HCT116 (cell line): Measurements from ENCODE around the gene MTREX. TPM values are rescaled to one million over a fixed set of nuclear protein-coding genes. Genes with fewer than 3 reads are reported as not detected.

Experiments
- ATAC-seq: fragments of 200-7000 bp; cut with Tn5 transposase; 2 replicates; pipeline ENCODE4 v1.9.1; 2020; ENCODE audit warnings: mild to moderate bottlenecking, moderate library complexity
- BruUV-seq: library from RNA; stranded (reverse); fragments of 400-500 nt; replicated peaks from 2 replicates; lab custom pipeline; 2021; lab: Mats Ljungman, UMichigan
- CTCF ChIA-PET: fragments of 300-600 bp; sonication (Branson Sonifier 250); formaldehyde crosslinking; loops from one replicate; lab custom pipeline; 2021; ENCODE audit warnings: antibody characterized with exemption; lab: Charles Lee
- POLR2A ChIA-PET: fragments of 300-600, 350-600 bp; sonication (Branson Sonifier 250); formaldehyde crosslinking; loops from one replicate; lab custom pipeline; 2021; ENCODE audit warnings: antibody characterized with exemption; lab: Charles Lee
- RAD21 ChIA-PET, 2 experiments: fragments of 300-600 bp; sonication (Branson Sonifier 250); formaldehyde crosslinking; loops; one replicate each; lab custom pipeline; 2023; ENCODE audit warnings: low total read pairs in 2 of 2; ENCODE audit not compliant: uncharacterized antibody in 2 of 2, unreplicated experiment in 2 of 2, low non-redundant PET in 1 of 2; lab: Charles Lee
- DNase-seq: peaks from one replicate; pipeline ENCODE4 v3.0.0-alpha.2; 2010; ENCODE audit warnings: low read depth, low spot score
- H2AFZ ChIP-seq: fragments of 200-600 bp; shearing (Covaris generic), sonication (generic); 2 replicates; pipeline ENCODE4 v1.6.1; 2017; ENCODE audit warnings: low read depth, mixed run types, mixed read lengths, antibody characterized with exemption, low read length; ENCODE audit not compliant: poor library complexity, severe bottlenecking
- H3K27ac ChIP-seq: 2 replicates; pipeline ENCODE4 v1.5.1; 2012; ENCODE audit warnings: low read depth, low read length
- H3K27me3 ChIP-seq: fragments of 200-600 bp; sonication (generic); 2 replicates; pipeline ENCODE4 v1.6.1; 2016; ENCODE audit warnings: mixed run types, low read length, mixed read lengths; ENCODE audit not compliant: insufficient read depth
- H3K36me3 ChIP-seq, 2 experiments: fragments of 200-500 bp in 1 of 2; fragments of 200-600 bp in 1 of 2; sonication (Bioruptor generic) in 1 of 2; sonication (generic) in 1 of 2; 2 replicates each; pipeline versions ENCODE4 v1.5.1 to v1.6.1; 2014 to 2016; ENCODE audit warnings: low read length in 2 of 2, inconsistent platforms in 1 of 2, mixed read lengths in 1 of 2, mixed run types in 1 of 2; ENCODE audit not compliant: insufficient read depth in 2 of 2, control insufficient read depth in 1 of 2
- H3K4me1 ChIP-seq, 2 experiments: fragments of 200-600 bp in 1 of 2; sonication (generic) in 1 of 2; 2 replicates each; pipeline versions ENCODE4 v1.5.1 to v1.6.1; 2012 to 2017; ENCODE audit warnings: low read length in 2 of 2, inconsistent platforms in 1 of 2, mild to moderate bottlenecking in 1 of 2, mixed read lengths in 1 of 2, mixed run types in 1 of 2, moderate library complexity in 1 of 2; ENCODE audit not compliant: insufficient read depth in 2 of 2, control insufficient read depth in 1 of 2
- H3K4me2 ChIP-seq: fragments of 200-600 bp; sonication (generic); 2 replicates; pipeline ENCODE4 v1.6.1; 2017; ENCODE audit warnings: mixed run types, low read length, mixed read lengths
- H3K4me3 ChIP-seq, 2 experiments: fragments of 200-600 bp in 1 of 2; sonication (generic) in 1 of 2; replicated peaks in 1 of 2; 2 replicates each; pipeline ENCODE4 v1.5.1; 2011 to 2016; ENCODE audit warnings: low read length in 2 of 2, control low read depth in 1 of 2, low read depth in 1 of 2, mild to moderate bottlenecking in 1 of 2, mixed read lengths in 1 of 2, mixed run types in 1 of 2
- H3K79me2 ChIP-seq: fragments of 200-600 bp; sonication (generic); 2 replicates; pipeline ENCODE4 v1.6.1; 2017; ENCODE audit warnings: mild to moderate bottlenecking, mixed run types, low read length, moderate library complexity, mixed read lengths; ENCODE audit not compliant: insufficient read depth
- H3K9ac ChIP-seq: fragments of 200-600 bp; sonication (generic); 2 replicates; pipeline ENCODE4 v1.6.1; 2016; ENCODE audit warnings: low read length, mixed read lengths
- H3K9me2 ChIP-seq: fragments of 200-600 bp; sonication (generic), shearing (Covaris generic); 2 replicates; pipeline ENCODE4 v1.6.1; 2017; ENCODE audit warnings: mixed run types, mild to moderate bottlenecking, moderate library complexity; ENCODE audit not compliant: insufficient read depth
- H3K9me3 ChIP-seq, 2 experiments: fragments of 200-500 bp in 1 of 2; fragments of 200-600 bp in 1 of 2; sonication (Bioruptor generic) in 1 of 2; sonication (generic) in 1 of 2; 2 replicates each; pipeline ENCODE4 v1.6.1; 2014 to 2017; ENCODE audit warnings: low read length in 2 of 2, mixed read lengths in 2 of 2, inconsistent platforms in 1 of 2, low read depth in 1 of 2, mild to moderate bottlenecking in 1 of 2, mixed run types in 1 of 2, moderate library complexity in 1 of 2; ENCODE audit not compliant: control insufficient read depth in 1 of 2, insufficient read depth in 1 of 2
- H4K20me1 ChIP-seq: fragments of 200-600 bp; sonication (generic), shearing (Covaris generic); 2 replicates; pipeline ENCODE4 v1.6.1; 2017; ENCODE audit warnings: mixed run types, mild to moderate bottlenecking, moderate library complexity; ENCODE audit not compliant: insufficient read depth
- EGR1 ChIP-seq: IDR thresholded peaks from 2 replicates; pipeline ENCODE4 v1.6.1; 2012; ENCODE audit warnings: low read depth
- ELF1 ChIP-seq: IDR thresholded peaks from 2 replicates; pipeline ENCODE4 v1.6.1; 2012; ENCODE audit warnings: low read depth, borderline replicate concordance
- EZH2 ChIP-seq: fragments of 200-600 bp; sonication (generic); IDR thresholded peaks from 2 replicates; pipeline ENCODE4 v1.6.1; 2017; ENCODE audit warnings: antibody characterized with exemption, mixed run types
- FOSL1 ChIP-seq: IDR thresholded peaks from 2 replicates; pipeline ENCODE4 v1.6.1; 2012; ENCODE audit warnings: low read depth
- JUND ChIP-seq: IDR thresholded peaks from 2 replicates; pipeline ENCODE4 v1.6.1; 2012
- POLR2AphosphoS5 ChIP-seq: IDR thresholded peaks from 2 replicates; pipeline ENCODE4 v1.6.1; 2011; ENCODE audit warnings: mild to moderate bottlenecking, low read depth, low read length, moderate library complexity
- RAD21 ChIP-seq: IDR thresholded peaks from 2 replicates; pipeline ENCODE4 v1.6.1; 2012; ENCODE audit warnings: low read depth, mild to moderate bottlenecking
- YY1 ChIP-seq: IDR thresholded peaks from 2 replicates; pipeline ENCODE4 v1.6.1; 2011; ENCODE audit warnings: low read length, low read depth, moderate library complexity, mild to moderate bottlenecking; ENCODE audit not compliant: insufficient replicate concordance; ENCODE audit errors: extremely low read depth
- intact Hi-C: fragments of 100-400 bp; cut with micrococcal nuclease; formaldehyde crosslinking; loops from 2 replicates; pipeline ENCODE4 v1.10.0; 2022
- total RNA-seq: library from RNA; stranded (reverse); gene quantifications from one replicate; pipeline ENCODE4 v1.2.1, GENCODE V29; 2021; ENCODE audit not compliant: unreplicated experiment
- TF ChIP-seq, protein P1 (sequence below): IDR thresholded peaks from 2 replicates; pipeline ENCODE4 v1.6.1; 2012
- TF ChIP-seq, protein P2 (sequence below), 3 experiments: fragments of 200-600 bp in 1 of 3; sonication (generic) in 1 of 3; IDR thresholded peaks in 2 of 3; conservative IDR thresholded peaks in 1 of 3; 2 replicates each; pipeline ENCODE4 v1.5.1; 2012 to 2017; ENCODE audit warnings: low read depth in 2 of 3, low read length in 2 of 3, antibody characterized with exemption in 1 of 3, borderline replicate concordance in 1 of 3, control low read depth in 1 of 3, mild to moderate bottlenecking in 1 of 3, mixed read lengths in 1 of 3, mixed run types in 1 of 3, moderate library complexity in 1 of 3; ENCODE audit not compliant: insufficient read depth in 1 of 3

The MTREX gene
- total RNA-seq, 1 experiment from 2014 or later = 101 TPM

DNA sequence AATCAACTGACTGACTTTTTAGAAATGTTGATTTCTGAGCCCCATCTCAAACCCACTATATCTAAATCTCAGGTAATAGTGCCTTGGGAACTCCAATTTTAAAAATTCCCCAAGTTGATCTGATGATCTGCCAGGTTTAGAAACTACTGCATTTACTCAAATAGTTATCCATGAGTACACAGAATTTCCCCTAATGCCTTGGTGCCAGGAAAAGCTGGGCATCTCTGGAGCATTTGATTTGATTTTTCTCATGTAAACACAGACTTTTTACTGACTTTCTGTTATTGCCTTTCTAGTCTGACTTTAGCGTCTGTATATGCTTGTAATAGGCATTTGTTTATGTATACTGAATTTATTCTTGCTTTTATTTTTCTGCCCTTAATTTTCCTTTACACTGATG, 35.8 kb downstream of the MTREX start:
- TF ChIP-seq FOSL1 (no peak), EZH2 (no peak)
- TF ChIP-seq, protein P1, sequence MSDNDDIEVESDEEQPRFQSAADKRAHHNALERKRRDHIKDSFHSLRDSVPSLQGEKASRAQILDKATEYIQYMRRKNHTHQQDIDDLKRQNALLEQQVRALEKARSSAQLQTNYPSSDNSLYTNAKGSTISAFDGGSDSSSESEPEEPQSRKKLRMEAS = no peak
- Histone ChIP-seq H3K27me3 (no peaks in the 10 kb centered on the region), H3K4me1 (no peaks in the 10 kb centered on the region), H3K4me2 (no peak overlapping the region), H4K20me1 (no peaks in the 10 kb centered on the region; the same call in 1 of the 2 replicates), H3K27ac (no peak overlapping the region), H3K79me2 (peaks cover 41% of the 10 kb centered on the region), H3K9me3 (no peaks in the 10 kb centered on the region), H3K9ac (no peak overlapping the region), H3K36me3 (peaks cover 29 to 34% of the 10 kb centered on the region in 2 experiments; a peak in 3 of 4 replicates), H3K9me2 (no peaks in the 10 kb centered on the region), H3K4me3 (no peak overlapping the region), H2AFZ (no peak overlapping the region)
- ChIA-PET CTCF (interaction anchor here (1.3 kb wide), 1 partner anchor 348 kb away, joined by 6 read pairs; no protein-coding TSS in a partner anchor), RAD21 (no interaction called here), POLR2A (no interaction called here)
- no peak for DNase-seq
- intact Hi-C loops = loop anchor here (1.0 kb wide), 1 partner anchor 351 kb away; no protein-coding TSS in a partner anchor
- ATAC-seq = no peak
- no TSS peak for BruUV-seq

DNA sequence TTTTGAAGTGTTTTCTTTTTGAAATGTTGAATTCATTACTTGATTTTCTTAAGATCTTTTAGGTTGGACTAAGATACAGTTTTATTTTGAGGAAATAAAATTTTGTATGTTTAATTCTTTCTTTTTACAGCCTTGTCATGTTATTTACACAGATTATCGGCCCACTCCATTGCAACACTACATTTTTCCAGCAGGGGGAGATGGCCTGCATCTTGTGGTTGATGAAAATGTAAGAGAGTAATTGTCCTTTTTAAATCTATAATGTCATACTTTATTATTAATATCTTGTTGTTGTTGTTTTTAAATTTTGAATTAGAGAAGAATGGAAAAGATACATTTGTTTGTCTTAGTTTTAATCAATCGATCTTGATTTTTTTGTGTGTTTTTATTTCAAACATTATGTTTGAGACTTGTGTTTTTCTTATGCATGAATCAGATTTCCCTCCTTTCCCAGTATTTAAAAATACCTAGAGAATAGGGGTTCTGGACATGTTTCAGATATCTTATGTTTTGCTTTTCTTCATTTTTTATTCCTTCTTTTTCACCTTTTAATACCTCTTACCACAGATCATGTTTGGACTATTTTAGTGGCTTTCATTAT, 36.7 kb downstream of the MTREX start:
- Histone ChIP-seq H3K9ac (no peak overlapping the region), H4K20me1 (no peaks in the 10 kb centered on the region; the same call in 1 of the 2 replicates), H3K27ac (no peak overlapping the region), H3K9me2 (no peaks in the 10 kb centered on the region), H3K4me3 (no peak overlapping the region), H3K36me3 (peaks cover 32 to 38% of the 10 kb centered on the region in 2 experiments; a peak in 3 of 4 replicates), H2AFZ (no peak overlapping the region), H3K4me1 (no peaks in the 10 kb centered on the region), H3K79me2 (peaks cover 32% of the 10 kb centered on the region), H3K27me3 (no peaks in the 10 kb centered on the region), H3K4me2 (no peak overlapping the region), H3K9me3 (no peaks in the 10 kb centered on the region)
- ATAC-seq (peak; percentile 47; the same call in 1 of the 2 replicates), DNase-seq (peak; percentile 36)
- RAD21 ChIA-PET = no interaction called here
- CTCF ChIA-PET = interaction anchor here (1.3 kb wide), 1 partner anchor 347 kb away, joined by 6 read pairs; no protein-coding TSS in a partner anchor
- BruUV-seq = no TSS peak
- TF ChIP-seq ELF1 = no peak
- TF ChIP-seq POLR2AphosphoS5 = no peak
- TF ChIP-seq, protein P2, sequence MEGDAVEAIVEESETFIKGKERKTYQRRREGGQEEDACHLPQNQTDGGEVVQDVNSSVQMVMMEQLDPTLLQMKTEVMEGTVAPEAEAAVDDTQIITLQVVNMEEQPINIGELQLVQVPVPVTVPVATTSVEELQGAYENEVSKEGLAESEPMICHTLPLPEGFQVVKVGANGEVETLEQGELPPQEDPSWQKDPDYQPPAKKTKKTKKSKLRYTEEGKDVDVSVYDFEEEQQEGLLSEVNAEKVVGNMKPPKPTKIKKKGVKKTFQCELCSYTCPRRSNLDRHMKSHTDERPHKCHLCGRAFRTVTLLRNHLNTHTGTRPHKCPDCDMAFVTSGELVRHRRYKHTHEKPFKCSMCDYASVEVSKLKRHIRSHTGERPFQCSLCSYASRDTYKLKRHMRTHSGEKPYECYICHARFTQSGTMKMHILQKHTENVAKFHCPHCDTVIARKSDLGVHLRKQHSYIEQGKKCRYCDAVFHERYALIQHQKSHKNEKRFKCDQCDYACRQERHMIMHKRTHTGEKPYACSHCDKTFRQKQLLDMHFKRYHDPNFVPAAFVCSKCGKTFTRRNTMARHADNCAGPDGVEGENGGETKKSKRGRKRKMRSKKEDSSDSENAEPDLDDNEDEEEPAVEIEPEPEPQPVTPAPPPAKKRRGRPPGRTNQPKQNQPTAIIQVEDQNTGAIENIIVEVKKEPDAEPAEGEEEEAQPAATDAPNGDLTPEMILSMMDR (IDR thresholded peaks at IDR 0.05 in 2 of 3, conservative IDR thresholded peaks at IDR 0.05 in 1 of 3; ENCODE audit: borderline replicate concordance in 1 of 3, insufficient read depth in 1 of 3, low read depth in 2 of 3, low read length in 2 of 3) = peak; percentile 48 to 83 (median 72); a peak in 5 of 6 replicates
- peak; percentile 58 for TF ChIP-seq RAD21
- no peak for TF ChIP-seq YY1
- TF ChIP-seq EGR1 = no peak
- TF ChIP-seq JUND = no peak
- POLR2A ChIA-PET = no interaction called here
- intact Hi-C loops = loop anchor here (1.0 kb wide), 1 partner anchor 350 kb away; no protein-coding TSS in a partner anchor
